ENCODE data around the gene TMCC2. TPM values are rescaled to one million over a fixed set of nuclear protein-coding genes. Genes with fewer than 3 reads are reported as not detected.

TMCC2 gene
- total and polyA plus RNA-seq, 2 of the 4 experiments (the other 2 are of a cell fraction) = 2.0 to 4.2 TPM

GRCh38 chr1:205228093-205228521, 361 bp downstream of the TMCC2 start:
- Histone ChIP-seq H3K27ac (ENCODE audit: insufficient read depth, low read length) (no peak overlapping the region; the same call in 1 of the 2 replicates), H4K20me1 (ENCODE audit: insufficient read depth, low read length) (no peaks in the 10 kb centered on the region; the same call in 1 of the 2 replicates), H3K9ac (ENCODE audit: low read depth, low read length) (peak overlapping the region; percentile 54), H3K4me2 (ENCODE audit: low read depth, low read length) (peak overlapping the region; percentile 99), H3K23ac (ENCODE audit: low read depth, low read length) (0 out of 2 replicates have a peak overlapping the region, but pooled peaks have one; percentile 47), H3K4ac (ENCODE audit: low read depth, low read length) (peak overlapping the region; percentile 65), H3K36me3 (ENCODE audit: control insufficient read depth, insufficient read depth, low read length) (no peaks in the 10 kb centered on the region), H3K79me1 (ENCODE audit: low read depth in 1 of 2, low read length in 2 of 2) (no peaks in the 10 kb centered on the region; a peak in 1 of 4 replicates), H3K27me3 (ENCODE audit: control insufficient read depth, insufficient read depth, low read length) (no peaks in the 10 kb centered on the region), H2AK9ac (replicated peaks; ENCODE audit: low read depth, low read length, poor library complexity) (peak overlapping the region; percentile 81), H4K8ac (ENCODE audit: low read depth in 2 of 2, low read length in 2 of 2) (peak overlapping the region in 1 of 2 experiments; percentile 40; a peak in 1 of 4 replicates), H2BK15ac (ENCODE audit: low read depth, low read length) (no peak overlapping the region), H3K9me1 (ENCODE audit: insufficient read depth, low read length) (peaks cover 8% of the 10 kb centered on the region; the same call in 1 of the 2 replicates), H2AK5ac (ENCODE audit: low read depth, low read length) (no peak overlapping the region), H4K91ac (ENCODE audit: insufficient read depth, low read depth, low read length) (no peak overlapping the region), H2BK120ac (ENCODE audit: low read depth, low read length) (no peak overlapping the region), H3K18ac (ENCODE audit: low read depth, low read length) (no peak overlapping the region), H3K14ac (replicated peaks; ENCODE audit: low read depth, low read length) (no peak overlapping the region), H3K9me3 (ENCODE audit: control insufficient read depth, insufficient read depth, low read length) (no peaks in the 10 kb centered on the region), H3K4me3 (ENCODE audit: insufficient read depth, low read depth, low read length) (peak overlapping the region; percentile 90), H2BK5ac (ENCODE audit: low read depth, low read length, poor library complexity, severe bottlenecking) (no peak overlapping the region), H2BK20ac (ENCODE audit: low read depth, low read length) (no peak overlapping the region), H2AFZ (replicated peaks; ENCODE audit: low read length, poor library complexity) (peak overlapping the region; percentile 97), H3K56ac (ENCODE audit: extremely low read depth, insufficient read depth, low read length) (no peak overlapping the region), H3K4me1 (ENCODE audit: control insufficient read depth, insufficient read depth, low read length) (peaks cover 14% of the 10 kb centered on the region), H4K5ac (ENCODE audit: low read depth, low read length) (no peak overlapping the region)
- in situ Hi-C loops (cut with MboI; ENCODE audit: low sequenced_read_pairs) = no loop called here
- ATAC-seq (ENCODE audit: low read depth) (peak; percentile 59), DNase-seq (no peak)
- ChIA-PET POLR2A (ENCODE audit: unreplicated experiment) (interaction anchor here (1.0 kb wide), 1 partner anchor 42 kb away, joined by 4 read pairs; no protein-coding TSS in a partner anchor), CTCF (interaction anchor here (0.6 to 2.9 kb wide), 5 partner anchors 8 to 423 kb away, joined by 3 to 29 read pairs (median 3); no protein-coding TSS in a partner anchor)
- no peak for TF ChIP-seq CHD1 (IDR thresholded peaks at IDR 0.05; ENCODE audit: low read depth, low read length)
- TF ChIP-seq POLR2A (IDR thresholded peaks at IDR 0.05; ENCODE audit: low read depth, low read length) = no peak
- no peak for TF ChIP-seq RAD21 (IDR thresholded peaks at IDR 0.05; ENCODE audit: low read length)
- no peak for TF ChIP-seq MAFK (IDR thresholded peaks at IDR 0.05; ENCODE audit: low read depth, low read length)
- WGBS, 2 experiments (ENCODE audit: extremely low coverage in 2 of 2, insufficient read length in 1 of 2) = 0% methylated on average over 3 of the region's 27 CpGs; no CpG with 5 or more reads in 1 of the 2 experiments
- no TSS peak for BruUV-seq (replicated peaks)
- intact Hi-C loops (cut with micrococcal nuclease) = loop anchor here (2.0 to 5.0 kb wide), 2 partner anchors 29 to 86 kb away; no protein-coding TSS in a partner anchor
- dilution Hi-C loops (cut with HindIII; ENCODE audit: low sequenced_read_pairs, unreplicated experiment) = no loop called here
